K562 (cell line): ENCODE data around the gene TPI1. TPM values are rescaled to one million over a fixed set of nuclear protein-coding genes. Genes with fewer than 3 reads are reported as not detected.

ENCODE experiments used
- ATAC-seq: fragments of 200-7000 bp; cut with Tn5 transposase; 3 replicates; pipeline ENCODE4 v1.9.1; 2020; ENCODE audit warnings: moderate library complexity
- BruUV-seq: library from RNA; stranded (reverse); fragments of 400-500 nt; replicated peaks from 2 replicates; lab custom pipeline; 2021; lab: Mats Ljungman, UMichigan
- CTCF ChIA-PET: fragments of 300-600 bp; formaldehyde crosslinking; extraction: SDS; loops from one replicate; lab custom pipeline; 2021; ENCODE audit warnings: low intra/inter-chr PET ratio; lab: Yijun Ruan, JAX
- POLR2A ChIA-PET: fragments of 300-600, 350-650 bp; sonication (Branson Sonifier 250); formaldehyde crosslinking; extraction: SDS; loops from one replicate; lab custom pipeline; 2021; ENCODE audit warnings: antibody characterized with exemption, inconsistent platforms; lab: Yijun Ruan, JAX
- DNase-seq, 4 experiments: peaks; one replicate each; pipeline versions ENCODE4 v3.0.0 to v3.0.0-alpha.2; 2011 to 2018; ENCODE audit warnings: low spot score in 3 of 4, mixed read lengths in 3 of 4; ENCODE audit errors: extremely low read depth in 1 of 4
- FAIRE-seq: peaks from 2 replicates; lab custom pipeline; 2011; peaks lifted over from hg19 to GRCh38; lab: Jason Lieb, UNC
- H2AFZ ChIP-seq: 2 replicates; pipeline ENCODE4 v1.6.0; 2011; ENCODE audit warnings: low read depth, low read length, control low read depth, inconsistent platforms
- H3K27ac ChIP-seq: fragments of 200-600 bp; 3 replicates; pipeline ENCODE4 v1.8.0; 2011; ENCODE audit warnings: low read depth, mild to moderate bottlenecking, control low read depth, inconsistent platforms, low read length, moderate library complexity, mixed read lengths; ENCODE audit errors: extremely low read depth
- H3K27me3 ChIP-seq, 2 experiments: fragments of 300-600 bp in 1 of 2; 2 replicates in 1 of 2; 3 replicates in 1 of 2; pipeline versions ENCODE4 v1.6.0 to v1.8.0; 2011; ENCODE audit warnings: inconsistent platforms in 2 of 2, low read length in 2 of 2, mild to moderate bottlenecking in 1 of 2, mixed read lengths in 1 of 2, moderate library complexity in 1 of 2; ENCODE audit not compliant: control insufficient read depth in 2 of 2, insufficient read depth in 2 of 2
- H3K36me3 ChIP-seq: fragments of 300-600 bp; 3 replicates; pipeline ENCODE4 v1.8.0; 2011; ENCODE audit warnings: mild to moderate bottlenecking, low read length, inconsistent platforms; ENCODE audit not compliant: control insufficient read depth, insufficient read depth
- H3K4me1 ChIP-seq, 2 experiments: fragments of 200-600 bp in 1 of 2; replicated peaks in 1 of 2; 2 replicates in 1 of 2; 3 replicates in 1 of 2; pipeline versions ENCODE4 v1.5.1 to v1.8.0; 2011; ENCODE audit warnings: inconsistent platforms in 2 of 2, low read length in 2 of 2, mild to moderate bottlenecking in 1 of 2, mixed read lengths in 1 of 2, moderate library complexity in 1 of 2; ENCODE audit not compliant: control insufficient read depth in 2 of 2, insufficient read depth in 2 of 2
- H3K4me2 ChIP-seq: 2 replicates; pipeline ENCODE4 v1.6.1; 2011; ENCODE audit warnings: low read length, control low read depth, inconsistent platforms, mixed read lengths; ENCODE audit not compliant: insufficient read depth
- H3K4me3 ChIP-seq: fragments of 200-600 bp; sonication (generic), shearing (Covaris generic); 2 replicates; pipeline ENCODE4 v1.5.1; 2016; ENCODE audit warnings: control low read depth, inconsistent platforms
- H3K79me2 ChIP-seq: fragments of 200-600 bp; 3 replicates; pipeline ENCODE4 v1.8.0; 2011; ENCODE audit warnings: low read length, inconsistent platforms; ENCODE audit not compliant: control insufficient read depth, insufficient read depth
- H3K9ac ChIP-seq, 2 experiments: 2 replicates each; pipeline versions ENCODE4 v1.6.0 to v1.6.1; 2011; ENCODE audit warnings: low read depth in 2 of 2, low read length in 2 of 2, control low read depth in 1 of 2, inconsistent platforms in 1 of 2, mild to moderate bottlenecking in 1 of 2, mixed read lengths in 1 of 2; ENCODE audit not compliant: insufficient read depth in 1 of 2
- H3K9me1 ChIP-seq: one replicate; pipeline ENCODE4 v1.6.0; 2011; ENCODE audit warnings: inconsistent platforms, mild to moderate bottlenecking, low read length, moderate library complexity; ENCODE audit not compliant: control insufficient read depth, insufficient read depth
- H3K9me3 ChIP-seq: replicated peaks from 2 replicates; pipeline ENCODE4 v1.5.1; 2011; ENCODE audit warnings: low read depth, low read length, inconsistent platforms; ENCODE audit not compliant: control insufficient read depth, insufficient read depth
- H4K20me1 ChIP-seq: replicated peaks from 2 replicates; pipeline ENCODE4 v1.6.1; 2011; ENCODE audit warnings: low read length, inconsistent platforms, mixed read lengths; ENCODE audit not compliant: control insufficient read depth, insufficient read depth
- ARNT ChIP-seq, 2 experiments: fragments of 450-650 bp; IDR thresholded peaks; 2 replicates each; pipeline ENCODE4 v1.6.1; 2016; ENCODE audit warnings: mild to moderate bottlenecking in 1 of 2
- HCFC1 ChIP-seq: IDR thresholded peaks from 2 replicates; pipeline ENCODE4 v1.6.1; 2012; ENCODE audit warnings: low read depth, low read length, improper control_type of control experiment
- IFI16 ChIP-seq: fragments of 250-450 bp; sonication (Bioruptor Pico); IDR thresholded peaks from 2 replicates; pipeline ENCODE4 v2.1.2; 2022; ENCODE audit warnings: mild to moderate bottlenecking, inconsistent platforms
- OTX1 ChIP-seq: fragments of 450-650 bp; formaldehyde crosslinking; IDR thresholded peaks from 2 replicates; pipeline ENCODE4 v1.4.0; 2022; ENCODE audit warnings: mild to moderate bottlenecking
- RBM34 ChIP-seq: fragments of 200-400 bp; formaldehyde crosslinking; IDR thresholded peaks from 2 replicates; pipeline ENCODE4 v1.6.1; 2018; ENCODE audit warnings: low read length, borderline replicate concordance; ENCODE audit not compliant: insufficient read depth
- SPI1 ChIP-seq: IDR thresholded peaks from 2 replicates; pipeline ENCODE4 v1.6.1; 2011; ENCODE audit warnings: low read depth, low read length, control low read depth, borderline replicate concordance
- XRCC3 ChIP-seq: fragments of 450-650 bp; IDR thresholded peaks from 2 replicates; pipeline ENCODE4 v1.6.1; 2017; ENCODE audit warnings: mild to moderate bottlenecking, moderate library complexity
- ZNF134 ChIP-seq: fragments of 250-450 bp; sonication (Bioruptor Pico); conservative IDR thresholded peaks from 2 replicates; pipeline ENCODE4 v1.4.0; 2020
- ZNF561 ChIP-seq: fragments of 450-650 bp; formaldehyde crosslinking; conservative IDR thresholded peaks from 2 replicates; pipeline ENCODE4 v1.4.0; 2020; ENCODE audit warnings: mild to moderate bottlenecking, moderate library complexity
- ZZZ3 ChIP-seq: fragments of 450-650 bp; IDR thresholded peaks from 2 replicates; pipeline ENCODE4 v1.6.1; 2016; ENCODE audit warnings: antibody characterized with exemption, mild to moderate bottlenecking, moderate library complexity
- WGBS: fragments of 100-300 bp; shearing (Covaris generic); methylation state at CpG from one replicate; pipeline ENCODE4 v1.1.6; 2016; ENCODE audit warnings: low coverage, mixed read lengths; ENCODE audit not compliant: insufficient coverage; ENCODE audit errors: missing lambda C conversion rate; 5-methylcytosine and 5-hydroxymethylcytosine counted together
- in situ Hi-C: fragments of 300-500 bp; cut with MboI; formaldehyde crosslinking; loops from 4 replicates; pipeline ENCODE4 v1.15.0; 2018; ENCODE audit warnings: inconsistent platforms, mixed read lengths
- intact Hi-C: fragments of 100-400 bp; cut with micrococcal nuclease; formaldehyde crosslinking; loops from 2 replicates; pipeline ENCODE4 v1.14.2; 2022
- polyA plus RNA-seq, 8 experiments: library from polyadenylated mRNA; depleted of rRNA in 4 of 8; stranded (reverse) in 5 of 8; unstranded in 3 of 8; fragments of >200 nt; fragmentation: Nextera tagmentation in 2 of 8; fragmentation: Illumina TruSeq in 1 of 8; extraction: Ambion mirVana in 2 of 8; extraction: Trizol in 1 of 8; gene quantifications; 2 replicates each; pipeline versions ENCODE4 v1.2.1 to v1.2.3, GENCODE V29; 2011 to 2014; ENCODE audit warnings: inconsistent platforms in 1 of 8, missing spikeins in 1 of 8
- total RNA-seq, 7 experiments: library from RNA; depleted of rRNA in 6 of 7; stranded (reverse); fragments of >200 nt in 6 of 7; fragmentation: Illumina TruSeq in 2 of 7; extraction: Trizol in 2 of 7; gene quantifications; 2 replicates each; pipeline versions ENCODE4 v1.2.1 to v1.2.3, GENCODE V29; 2011 to 2021; ENCODE audit warnings: low replicate concordance in 1 of 7

Gene TPI1
- total and polyA plus RNA-seq, 9 of the 15 experiments (the other 6 are each of a cell fraction or from before 2014, with no cell fraction given): 662 to 4,971 (median 892) TPM

DNA sequence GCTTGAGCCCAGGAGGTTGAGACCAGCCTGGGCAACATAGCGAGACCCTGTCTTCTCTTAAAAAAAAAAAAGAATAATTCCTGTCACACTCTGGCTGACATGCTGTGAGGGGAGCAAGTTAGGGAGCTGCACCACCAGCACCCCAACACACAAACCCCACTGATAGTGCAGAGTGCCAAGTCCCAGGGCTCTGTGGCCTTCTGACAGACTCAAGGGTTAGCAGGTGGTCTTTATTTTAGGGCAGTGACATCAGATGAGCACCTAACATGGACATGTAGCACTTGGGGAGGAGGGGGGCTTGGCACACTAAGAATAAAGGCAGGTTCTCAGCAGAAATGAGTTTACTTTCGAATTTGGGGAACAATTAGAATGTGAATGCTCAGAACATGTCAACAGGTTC, 8.5 kb upstream of the TPI1 start:
- Histone ChIP-seq H3K27me3 (no peaks in the 10 kb centered on the region), H3K79me2 (peaks cover 15% of the 10 kb centered on the region)
- TF ChIP-seq OTX1: no peak
- TF ChIP-seq RBM34: no peak
- no peak for TF ChIP-seq IFI16 (CRISPR knock-in tag)
- TF ChIP-seq SPI1: no peak
- TF ChIP-seq ZZZ3: no peak
- no peak for TF ChIP-seq HCFC1
- no peak for TF ChIP-seq XRCC3
- no peak for TF ChIP-seq ZNF561
- TF ChIP-seq ARNT (IDR thresholded peaks at IDR 0.05): no peak
- TF ChIP-seq ZNF134 (CRISPR knock-in tag): no peak
- TF ChIP-seq, all 486 proteins: peak for 0
- H3K4me2 ChIP-seq: no peak overlapping the region
- intact Hi-C loops: no loop called here
- no peaks in the 10 kb centered on the region for H4K20me1 ChIP-seq
- ATAC-seq (no peak), FAIRE-seq (no peak), DNase-seq (no peak)
- no peak overlapping the region for H3K27ac ChIP-seq
- in situ Hi-C loops: no loop called here
- ChIA-PET POLR2A (interaction anchor here (0.9 kb wide), 1 partner anchor 10 kb away, joined by 5 read pairs; no protein-coding TSS in a partner anchor), CTCF (no interaction called here)
- peaks cover 90% of the 10 kb centered on the region for H3K36me3 ChIP-seq
- WGBS: 56% methylated on average over 1 of the region's 2 CpGs
- H3K9ac ChIP-seq: no peak overlapping the region
- H3K4me3 ChIP-seq: no peak overlapping the region
- no TSS peak for BruUV-seq
- H3K9me3 ChIP-seq: no peaks in the 10 kb centered on the region
- H2AFZ ChIP-seq: no peak overlapping the region
- H3K9me1 ChIP-seq: peaks cover 3% of the 10 kb centered on the region
- peaks cover 4 to 5% of the 10 kb centered on the region in 2 experiments; a peak in 3 of 5 replicates for H3K4me1 ChIP-seq
